Measurements from ENCODE around the gene LIME1. TPM values are rescaled to one million over a fixed set of nuclear protein-coding genes. Genes with fewer than 3 reads are reported as not detected.

The LIME1 gene
- total RNA-seq, 1 donor from 2014 or later, result 1.7 TPM

DNA sequence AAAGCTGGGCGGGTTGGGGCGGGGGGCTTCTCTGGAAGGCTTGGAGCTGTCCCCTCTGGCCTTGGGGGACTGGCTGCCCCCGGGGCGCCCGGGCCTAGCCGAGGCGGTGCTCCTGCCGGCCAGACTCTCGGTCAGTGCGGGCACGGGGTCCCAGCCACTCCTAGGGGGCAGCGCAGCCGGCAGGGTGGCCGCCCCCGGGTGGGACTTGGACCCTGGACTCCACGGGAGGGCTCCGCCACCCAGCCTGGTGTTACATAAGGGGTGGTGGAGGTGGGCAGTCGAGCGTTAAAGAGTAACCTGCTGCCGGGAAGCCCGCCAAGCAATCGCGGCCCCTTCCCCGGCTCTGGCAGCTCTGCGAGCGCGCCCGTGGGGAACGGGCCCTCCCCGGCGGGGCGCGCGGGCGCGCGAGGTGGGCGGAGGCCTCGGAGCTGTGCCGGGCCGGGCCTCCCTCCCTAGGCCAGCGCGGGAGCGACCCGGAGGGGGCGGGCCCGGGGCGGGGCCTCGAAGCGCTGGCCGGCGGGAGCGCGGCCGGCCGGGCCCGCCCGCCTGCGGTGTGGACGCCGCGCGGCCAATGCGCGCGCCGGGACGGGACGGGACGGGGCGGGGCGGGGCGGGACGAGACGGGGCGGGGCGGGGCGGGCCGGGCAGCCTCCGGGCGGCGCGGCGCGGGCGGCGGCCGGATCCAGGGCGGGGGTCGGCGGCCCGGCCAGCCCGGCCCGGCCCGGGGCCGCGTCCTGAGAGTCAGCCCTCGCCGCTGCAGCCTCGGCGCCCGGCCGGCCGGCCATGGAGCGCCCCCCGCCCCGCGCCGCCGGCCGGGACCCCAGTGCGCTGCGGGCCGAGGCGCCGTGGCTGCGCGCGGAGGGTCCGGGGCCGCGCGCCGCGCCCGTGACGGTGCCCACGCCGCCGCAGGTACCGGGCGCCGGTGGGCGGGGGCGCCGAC is 2.9 kb downstream of the LIME1 start, which contains the start of gene SLC2A4RG:
TSS of gene SLC2A4RG (plus strand) at position 647 of the 940 bp plus-strand sequence. CDS start at position 784, 137 bp downstream.
- DNase-seq, result peak; percentile 45

DNA sequence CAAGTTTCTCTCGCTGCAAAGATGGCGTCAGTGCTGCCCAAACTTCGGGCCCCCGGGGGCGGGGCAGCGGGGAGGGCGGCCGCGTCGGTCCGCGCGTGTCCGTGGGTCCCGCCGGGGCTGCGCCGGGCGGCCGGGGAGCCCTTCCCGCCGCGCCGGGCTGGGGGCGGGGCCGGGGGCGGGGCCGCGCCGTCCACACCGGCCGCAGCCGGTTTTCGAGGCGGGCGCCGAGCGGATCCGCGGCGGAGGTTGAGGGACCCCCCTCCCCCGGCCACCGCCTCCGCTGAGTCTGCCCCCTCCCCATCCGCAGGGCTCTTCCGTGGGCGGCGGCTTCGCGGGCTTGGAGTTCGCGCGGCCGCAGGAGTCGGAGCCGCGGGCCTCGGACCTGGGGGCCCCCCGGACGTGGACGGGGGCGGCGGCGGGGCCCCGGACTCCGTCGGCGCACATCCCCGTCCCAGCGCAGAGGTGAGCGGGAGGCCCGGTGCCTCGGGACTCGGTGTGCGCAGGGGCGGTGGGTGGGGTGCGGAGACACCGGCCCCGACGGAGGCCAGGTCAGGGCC is 3.7 kb downstream of the LIME1 start:
- no peak for DNase-seq

DNA sequence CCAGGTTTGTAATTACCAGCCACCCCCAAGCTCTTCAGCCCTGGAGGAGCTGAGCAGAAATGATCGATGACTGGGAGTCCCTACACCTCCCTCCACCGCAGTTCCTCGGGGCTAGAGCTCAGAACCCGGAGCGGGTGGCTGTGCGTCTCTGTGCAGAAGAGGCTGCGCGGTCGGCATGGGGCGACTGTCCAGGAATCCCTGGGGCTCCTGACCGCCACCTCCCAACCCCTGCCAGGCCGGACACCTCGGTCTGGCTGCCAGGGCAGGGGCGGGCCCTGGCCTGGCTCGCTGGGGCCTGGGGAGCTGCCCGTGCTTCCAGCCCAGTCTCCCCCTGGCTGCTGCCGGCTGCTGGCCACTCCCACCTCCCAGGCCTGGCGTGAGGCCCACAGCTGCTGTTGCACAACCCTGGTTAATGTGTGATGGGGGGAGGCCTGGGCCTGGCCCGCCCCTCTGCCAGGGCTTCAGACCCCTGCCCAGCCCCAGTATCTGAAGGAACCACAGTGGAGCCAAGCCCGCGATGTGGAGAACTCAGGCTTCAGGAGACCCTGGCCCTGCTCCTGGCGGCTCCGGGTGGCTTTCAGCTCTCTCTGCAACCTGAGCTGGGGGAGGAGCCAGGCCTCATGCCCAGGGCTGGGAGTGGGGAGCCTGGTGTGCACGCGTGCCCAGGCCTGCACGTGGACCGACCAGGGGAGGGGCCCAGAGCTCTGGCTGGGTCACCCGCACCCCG is 4.3 kb downstream of the LIME1 start:
- DNase-seq, result peak; percentile 40

DNA sequence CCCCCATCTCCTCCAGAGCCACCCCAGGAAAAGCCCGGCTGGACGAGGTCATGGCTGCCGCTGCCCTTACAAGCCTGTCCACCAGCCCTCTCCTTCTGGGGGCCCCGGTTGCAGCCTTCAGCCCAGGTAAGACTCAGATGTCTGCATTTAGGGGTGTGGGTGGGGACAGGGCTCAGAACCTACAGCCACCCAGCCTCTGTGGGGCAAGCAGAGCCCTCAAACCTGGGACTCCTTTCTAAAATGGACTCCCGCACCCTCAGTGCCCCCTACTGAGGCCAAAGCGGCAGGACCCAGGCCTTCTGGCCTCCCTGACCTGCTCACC is 4.9 kb downstream of the LIME1 start:
- no peak for DNase-seq

DNA sequence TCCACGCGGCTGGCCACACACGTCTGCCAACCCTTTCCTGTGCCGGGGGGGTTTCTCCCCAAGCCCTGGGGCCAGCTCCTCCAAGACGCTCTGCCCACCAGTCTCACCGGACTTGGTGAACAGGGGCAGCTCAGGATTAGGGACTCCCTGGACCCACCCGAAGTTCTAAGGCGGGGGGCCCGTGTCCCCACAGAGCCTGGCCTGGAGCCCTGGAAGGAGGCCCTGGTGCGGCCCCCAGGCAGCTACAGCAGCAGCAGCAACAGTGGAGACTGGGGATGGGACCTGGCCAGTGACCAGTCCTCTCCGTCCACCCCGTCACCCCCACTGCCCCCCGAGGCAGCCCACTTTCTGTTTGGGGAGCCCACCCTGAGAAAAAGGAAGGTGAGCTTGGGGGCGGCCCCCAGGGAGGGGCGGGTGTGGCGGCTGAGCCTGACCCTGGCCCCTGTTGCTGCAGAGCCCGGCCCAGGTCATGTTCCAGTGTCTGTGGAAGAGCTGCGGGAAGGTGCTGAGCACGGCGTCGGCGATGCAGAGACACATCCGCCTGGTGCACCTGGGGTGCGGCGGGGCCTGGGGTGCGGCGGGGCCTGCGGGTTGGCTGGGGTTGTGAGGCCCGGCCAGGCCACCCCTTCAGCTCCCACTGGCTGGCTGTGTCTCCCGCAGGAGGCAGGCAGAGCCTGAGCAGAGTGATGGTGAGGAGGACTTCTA is 5.4 kb downstream of the LIME1 start:
- no peak for DNase-seq

DNA sequence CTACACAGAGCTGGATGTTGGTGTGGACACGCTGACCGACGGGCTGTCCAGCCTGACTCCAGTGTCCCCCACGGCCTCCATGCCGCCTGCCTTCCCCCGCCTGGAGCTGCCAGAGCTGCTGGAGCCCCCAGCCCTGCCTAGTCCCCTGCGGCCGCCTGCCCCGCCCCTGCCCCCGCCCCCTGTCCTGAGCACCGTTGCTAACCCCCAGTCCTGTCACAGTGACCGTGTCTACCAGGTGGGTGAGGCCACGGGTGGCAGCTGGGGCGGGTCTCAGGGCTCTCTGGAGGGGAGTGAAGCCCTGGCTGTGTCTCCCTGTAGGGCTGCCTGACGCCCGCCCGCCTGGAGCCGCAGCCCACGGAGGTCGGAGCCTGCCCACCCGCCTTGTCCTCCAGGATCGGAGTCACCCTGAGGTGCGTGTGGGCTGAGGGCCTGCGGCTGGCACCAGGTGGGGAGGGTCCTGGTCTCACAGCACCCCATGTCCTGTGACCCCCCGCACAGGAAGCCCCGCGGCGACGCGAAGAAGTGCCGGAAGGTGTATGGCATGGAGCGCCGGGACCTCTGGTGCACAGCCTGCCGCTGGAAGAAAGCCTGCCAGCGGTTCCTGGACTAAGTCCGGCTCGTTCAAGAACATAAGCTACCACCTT is 6.0 kb downstream of the LIME1 start:
- no peak for DNase-seq

DNA sequence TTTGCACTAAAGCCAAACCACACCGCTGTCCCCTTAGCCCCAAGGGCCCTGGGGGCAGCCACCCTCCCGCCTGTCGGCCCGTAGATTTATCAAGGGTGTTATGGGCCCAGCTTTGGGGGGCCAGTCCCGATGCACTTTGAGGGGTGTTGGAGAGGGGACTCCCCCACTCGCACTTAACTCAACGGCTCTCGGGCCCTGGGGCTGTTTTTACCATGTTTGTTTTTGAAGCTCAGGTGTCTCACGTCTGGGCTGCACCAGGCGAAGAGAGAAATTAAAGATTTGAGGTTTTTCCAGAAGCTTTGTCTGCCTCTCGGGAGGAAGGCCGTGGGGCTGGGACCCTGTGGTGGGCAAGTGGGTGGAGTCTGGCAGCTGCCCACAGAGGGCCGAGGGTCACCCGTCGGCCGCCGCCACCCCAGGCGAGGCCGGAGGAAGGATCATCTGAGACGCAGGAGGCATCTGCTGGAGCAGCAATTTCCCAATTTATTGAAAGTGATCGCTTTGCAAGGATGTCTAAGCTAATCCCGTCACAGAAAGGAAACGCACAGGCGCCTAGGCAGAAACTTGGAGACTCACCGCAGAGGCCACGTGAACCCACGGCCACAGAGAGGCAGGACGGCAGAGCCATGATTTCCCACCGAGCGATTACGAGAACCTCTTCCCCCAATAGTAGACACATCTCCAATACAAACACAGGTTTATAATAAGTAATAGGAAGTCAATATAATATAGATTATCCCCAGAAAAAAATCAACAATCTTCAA is 6.9 kb downstream of the LIME1 start:
- no peak for DNase-seq

DNA sequence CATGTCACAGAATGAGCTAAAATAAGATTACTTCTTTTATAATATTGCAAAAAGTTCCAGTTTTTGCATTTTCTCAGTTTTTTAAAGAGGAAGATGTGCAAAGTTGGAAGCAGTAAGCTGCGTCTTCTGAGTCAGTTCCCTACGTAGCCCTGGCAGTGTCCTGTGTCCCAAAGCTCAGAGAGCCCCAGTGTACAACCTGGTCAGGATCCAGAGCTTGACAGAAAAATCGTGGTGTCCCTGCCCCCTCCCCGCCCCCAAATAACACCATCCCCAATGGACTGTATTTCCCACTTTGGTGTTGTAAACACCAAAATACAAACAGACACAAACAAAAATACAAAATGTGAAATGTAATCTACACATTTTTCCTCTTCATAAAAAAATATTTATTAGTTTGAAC is 7.7 kb downstream of the LIME1 start:
- DNase-seq, result no peak

DNA sequence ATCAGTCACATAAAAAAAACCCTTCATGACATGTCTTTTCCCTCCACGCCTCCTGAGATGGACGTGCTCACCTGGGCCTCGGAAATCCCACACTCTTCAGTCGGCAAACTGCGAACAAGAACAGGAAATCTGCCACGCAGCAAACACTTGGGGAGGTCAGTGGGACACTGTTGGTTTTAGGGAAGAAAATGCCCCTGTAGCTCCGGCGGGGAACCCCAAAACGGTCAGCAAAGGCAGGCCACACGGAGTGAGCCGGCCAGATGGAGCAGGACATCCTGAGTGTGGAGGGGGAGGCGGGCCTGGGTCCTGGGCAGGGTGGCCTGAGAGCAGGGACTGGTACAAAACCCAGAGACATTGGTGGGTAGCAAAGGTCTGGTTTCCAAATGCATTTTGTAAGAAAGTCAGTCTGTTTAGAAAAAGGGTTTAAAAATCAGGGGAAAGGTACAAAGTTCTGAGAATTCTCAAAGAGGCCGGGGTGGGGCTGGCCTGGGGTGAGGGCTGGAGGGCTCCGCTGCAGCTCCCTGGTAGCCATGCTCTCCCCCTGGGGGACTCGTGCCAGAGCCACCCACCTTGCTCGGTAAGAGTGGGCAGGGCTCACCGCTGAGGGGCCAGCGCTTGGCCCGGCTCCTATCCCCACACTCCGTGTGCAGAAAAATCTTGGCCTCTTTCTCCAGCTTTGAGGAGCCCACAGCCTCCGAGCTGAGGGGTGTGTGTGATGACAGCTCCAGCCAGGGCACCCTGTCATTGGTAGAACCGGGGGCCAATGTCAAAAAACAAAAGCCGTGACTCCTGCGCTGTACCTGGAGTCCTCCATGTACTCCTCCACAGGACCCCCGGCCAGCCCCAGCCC is 8.3 kb downstream of the LIME1 start:
- no peak for DNase-seq

DNA sequence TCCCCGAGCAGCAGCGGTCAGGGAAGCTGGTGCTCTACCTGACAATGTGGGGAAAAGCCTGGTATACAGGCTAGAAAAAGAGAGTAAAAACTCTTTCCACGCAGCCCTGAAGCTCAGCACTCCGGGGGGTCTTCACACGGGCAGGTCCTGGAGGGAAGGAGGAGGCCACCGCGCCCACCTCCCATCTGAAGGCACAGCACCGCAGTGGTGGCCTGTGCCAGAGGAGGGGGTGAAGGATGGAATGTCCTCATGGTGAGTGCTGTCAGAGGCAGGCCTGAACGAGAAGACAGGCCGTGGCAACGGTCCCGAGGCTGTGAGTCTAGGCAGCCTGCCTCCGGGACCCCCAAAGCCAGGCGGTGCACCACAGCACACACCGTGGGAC is 9.0 kb downstream of the LIME1 start:
- no peak for DNase-seq

DNA sequence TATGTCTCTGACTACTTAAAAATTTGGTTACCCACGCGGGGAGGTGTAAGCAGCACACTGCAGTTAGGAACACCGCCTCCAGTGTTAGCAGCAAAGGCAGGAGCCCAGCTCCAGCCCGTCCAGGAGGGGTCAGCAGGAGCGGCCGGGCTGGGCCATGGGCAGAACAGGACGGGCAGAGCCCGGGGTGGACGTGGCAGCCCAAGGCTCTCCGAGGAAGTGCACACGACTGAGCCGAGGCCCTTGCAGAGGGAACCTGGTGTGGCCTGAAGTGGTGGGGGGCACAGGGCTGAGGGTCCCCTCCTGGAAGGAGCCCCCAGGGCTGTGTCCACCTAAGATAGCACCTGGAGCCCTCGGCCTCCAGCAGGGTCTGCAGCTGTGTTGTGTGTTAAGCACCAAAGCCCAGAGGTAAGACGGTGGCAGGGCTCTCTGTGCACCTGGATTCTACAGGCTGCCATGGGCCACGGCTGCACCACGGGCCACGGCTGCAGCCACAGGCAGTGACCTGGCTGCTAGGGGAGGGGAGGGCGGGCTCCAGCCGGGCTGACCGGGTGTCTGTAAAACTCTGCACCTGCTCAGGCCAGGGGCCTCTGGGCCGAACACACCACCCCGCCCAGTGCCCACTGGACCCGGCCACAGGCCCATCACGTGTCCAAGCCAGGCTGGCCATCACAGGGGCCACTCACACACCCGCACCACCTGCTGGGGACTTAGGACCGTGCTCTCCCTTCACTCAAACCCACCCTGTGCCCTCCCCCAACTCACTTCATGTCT is 9.7 kb downstream of the LIME1 start:
- DNase-seq, result no peak

DNA sequence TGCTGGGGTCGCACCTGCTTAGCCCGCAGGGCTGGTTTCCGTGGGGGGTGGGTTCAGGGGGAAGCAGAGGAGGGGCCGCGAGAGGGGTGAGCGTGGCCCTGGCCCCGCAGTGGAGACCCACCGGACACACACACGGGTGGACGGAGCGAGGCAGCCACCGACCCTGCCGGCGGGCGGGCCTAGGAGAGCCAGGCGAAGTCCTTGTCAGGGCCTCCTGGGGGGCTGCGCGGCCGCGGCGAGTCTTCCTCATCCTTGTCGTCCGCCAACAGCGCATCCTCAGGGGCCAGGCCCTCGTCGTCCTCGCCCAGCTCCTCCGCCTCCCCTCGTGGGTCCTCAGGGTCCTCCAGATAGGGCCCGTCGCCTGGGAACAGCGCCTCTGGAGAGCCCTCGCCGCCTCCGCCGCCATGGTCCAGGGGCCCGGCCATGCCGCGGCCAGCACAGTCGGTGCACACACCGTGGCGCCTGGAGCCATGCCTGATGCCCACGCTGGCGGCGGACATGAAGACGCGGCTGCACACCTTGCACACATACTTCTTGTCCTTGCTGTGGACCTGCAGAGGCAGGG is 10.4 kb downstream of the LIME1 start:
- DNase-seq, result no peak

DNA sequence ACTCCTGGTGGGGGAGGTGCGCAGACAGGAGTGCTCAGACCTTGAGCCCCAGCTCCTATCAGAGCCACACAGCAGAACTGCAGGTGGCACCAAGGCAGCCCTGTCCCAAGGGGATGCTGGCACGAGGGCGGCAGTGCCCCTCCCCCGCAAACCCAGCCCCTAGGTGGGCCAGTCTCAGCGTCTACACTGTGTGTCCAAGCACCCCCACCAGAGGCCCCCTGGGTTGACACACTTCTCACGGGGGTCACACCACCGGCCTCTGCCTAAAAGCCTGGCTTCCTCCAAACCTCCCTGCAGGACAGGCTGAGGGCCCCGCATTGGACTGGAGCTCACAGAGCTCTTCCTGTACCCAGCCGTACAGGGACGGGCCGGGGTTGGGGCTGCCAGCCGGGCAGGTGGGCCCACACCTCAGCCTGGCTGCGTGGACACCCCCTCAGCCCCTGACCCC is 11.2 kb downstream of the LIME1 start:
- no peak for DNase-seq

DNA sequence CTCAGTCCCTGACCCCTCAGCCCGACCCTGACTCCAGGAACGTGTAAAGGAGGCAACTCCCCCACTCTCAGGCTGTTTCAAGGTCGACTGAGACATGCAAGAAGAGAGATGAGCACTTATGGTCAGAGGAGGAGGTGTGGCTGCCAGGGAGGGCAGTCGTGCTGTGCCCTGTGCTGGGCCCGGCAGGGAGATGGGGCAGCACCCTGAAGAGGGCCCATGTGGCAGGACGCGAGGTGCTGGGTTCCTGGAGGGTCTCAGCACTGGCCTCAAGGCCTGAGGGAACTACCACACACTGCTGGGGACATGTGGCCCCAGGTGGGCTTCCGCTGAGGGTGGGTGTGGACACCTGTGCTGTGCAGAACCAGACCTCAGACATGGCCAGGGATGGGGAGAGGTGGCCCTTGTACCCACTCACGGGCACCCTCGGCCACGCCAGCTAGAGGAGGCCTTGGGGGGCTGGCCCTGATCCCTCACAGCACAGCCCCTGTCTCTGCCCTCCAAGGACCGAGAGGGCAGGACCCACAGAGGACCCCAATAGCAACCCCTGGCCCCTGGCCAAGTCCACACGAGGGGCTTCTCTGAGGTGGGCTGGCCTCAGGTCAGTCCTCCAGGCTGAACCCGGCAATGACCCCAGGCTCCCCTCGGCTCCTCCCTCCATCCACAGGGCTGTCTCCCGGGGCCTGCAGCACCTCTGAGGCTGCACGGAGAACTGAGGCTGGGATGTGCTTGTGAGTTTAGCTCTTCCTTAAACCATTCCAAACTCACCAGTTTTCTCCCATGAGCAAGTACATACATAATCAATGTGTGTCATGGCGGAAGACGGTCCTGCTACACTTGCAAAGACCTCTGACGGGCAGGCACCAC is 11.8 kb downstream of the LIME1 start:
- DNase-seq, result no peak

DNA sequence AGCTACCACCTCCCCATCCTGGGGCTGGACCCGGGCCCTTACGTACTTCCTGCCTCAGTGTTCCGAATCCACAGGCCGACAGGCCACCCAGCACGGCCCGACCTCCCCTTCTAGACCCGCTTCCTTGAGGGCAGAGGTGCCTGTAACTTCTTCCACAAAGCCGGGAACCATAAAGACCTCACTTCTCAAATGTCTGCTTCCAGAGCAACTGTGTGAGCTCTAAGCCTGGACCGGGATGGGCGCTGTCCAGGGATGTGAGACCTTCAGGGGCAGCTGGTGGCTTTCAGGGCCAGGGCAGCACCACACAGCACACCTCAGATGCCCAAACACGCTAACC is 12.4 kb downstream of the LIME1 start:
- DNase-seq, result no peak

DNA sequence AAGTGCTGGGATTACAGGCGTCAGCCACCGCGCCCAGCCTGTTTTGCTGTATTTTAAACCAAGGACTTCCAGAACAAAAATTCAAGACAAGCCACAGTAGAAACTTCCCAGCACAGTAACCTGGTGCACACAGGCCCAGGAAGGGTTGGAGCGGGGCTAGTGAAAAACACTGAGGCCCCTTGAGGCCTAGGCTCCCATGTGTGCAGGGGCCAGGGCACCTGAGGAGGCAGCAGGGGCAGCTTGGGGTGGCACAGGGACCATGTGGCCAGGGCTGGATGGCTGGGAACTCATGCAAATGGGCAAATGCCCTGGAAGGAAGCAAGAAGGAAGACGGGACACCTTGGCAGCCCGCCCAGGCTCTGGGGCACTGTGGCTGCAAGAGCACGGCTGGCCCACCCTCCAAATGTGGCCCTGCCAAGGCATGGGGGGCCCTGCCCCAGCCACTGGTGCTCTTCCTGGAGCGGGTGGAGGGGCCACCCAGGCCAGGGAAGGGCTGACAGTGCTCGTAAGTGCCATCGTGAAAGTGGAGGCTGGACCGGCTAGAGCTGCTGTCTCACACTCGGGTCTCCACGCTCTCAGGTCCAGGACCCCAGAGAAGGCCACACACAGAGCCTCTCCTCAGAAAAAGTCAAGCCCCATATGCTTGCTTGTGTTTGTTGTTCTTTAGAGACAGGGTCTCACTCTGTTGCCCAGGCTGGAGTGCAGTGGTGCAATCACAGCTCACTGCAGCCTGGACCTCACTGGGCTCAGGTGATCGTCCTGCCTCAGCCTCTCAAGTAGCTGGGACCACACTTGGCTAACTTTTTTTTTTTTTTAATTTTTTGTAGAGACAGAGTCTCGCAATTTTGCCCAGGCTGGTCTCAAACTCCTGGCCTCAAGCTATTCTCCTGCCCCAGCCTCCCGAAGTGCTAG is 13.4 kb downstream of the LIME1 start:
- DNase-seq, result no peak

DNA sequence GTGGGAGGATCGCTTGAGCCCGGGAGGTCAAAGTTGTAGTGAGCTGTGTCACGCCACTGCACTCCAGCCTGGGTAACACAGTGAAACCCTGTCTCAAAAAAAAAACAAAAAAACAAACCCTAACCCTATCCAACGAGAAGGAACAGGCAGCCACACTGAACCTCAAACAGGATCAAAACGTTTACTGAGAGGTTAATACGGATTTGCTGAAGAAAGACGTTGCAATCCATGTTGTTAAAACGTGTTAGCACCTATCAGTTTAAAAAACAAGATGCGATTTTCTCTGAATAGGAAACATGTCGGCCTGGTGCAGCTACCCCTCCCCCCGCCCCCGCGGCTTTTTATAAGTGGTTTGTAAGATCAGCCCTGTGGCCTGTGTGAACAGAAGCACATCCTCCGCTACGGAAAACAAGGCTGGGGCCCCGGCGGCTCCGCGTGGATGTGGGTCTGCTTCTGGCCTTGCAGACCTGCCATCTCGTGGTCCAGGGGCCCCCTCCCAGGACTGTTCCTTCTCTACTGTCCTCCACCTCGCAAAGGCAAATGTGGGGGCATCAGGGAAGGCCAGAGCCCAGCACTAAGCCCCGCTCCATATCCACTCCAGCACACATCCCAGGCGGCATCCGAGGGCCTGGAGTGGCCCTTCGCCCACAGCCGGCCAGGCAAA is 14.5 kb downstream of the LIME1 start:
- DNase-seq, result no peak
